Measurements from ENCODE around the gene GPATCH2. TPM values are rescaled to one million over a fixed set of nuclear protein-coding genes. Genes with fewer than 3 reads are reported as not detected.

GPATCH2 gene
- total RNA-seq, 1 donor from 2014 or later = 23.8 TPM

Other genes starting within 250 kb of the GPATCH2 start
- 0.59 TPM for gene SPATA17, start 254 bp upstream of the GPATCH2 start, total RNA-seq